ENCODE data around the gene GAREM1. TPM values are rescaled to one million over a fixed set of nuclear protein-coding genes. Genes with fewer than 3 reads are reported as not detected.

Gene GAREM1
- total and polyA plus RNA-seq, 4 donors: 1.5 to 7.5 (median 2.0) TPM

DNA sequence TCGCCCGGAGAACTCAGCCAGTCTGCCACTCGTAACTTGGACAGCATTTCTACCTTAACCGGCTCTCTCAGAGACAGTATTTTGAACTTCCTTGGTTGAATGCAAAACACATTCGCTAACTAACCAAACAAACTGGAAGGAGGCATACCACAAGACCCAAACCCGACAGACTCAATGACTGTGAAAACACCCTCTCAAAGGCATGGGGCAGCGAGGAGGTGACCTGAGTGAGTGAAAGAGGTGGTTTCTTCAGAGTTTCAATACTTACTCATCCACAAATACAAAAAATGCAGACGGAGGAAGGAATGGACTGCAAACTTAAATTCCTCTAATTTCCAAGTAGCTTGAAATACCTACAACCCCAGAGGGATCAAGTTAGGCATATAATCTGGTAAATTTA is 132.9 kb downstream of the GAREM1 start:
- Histone ChIP-seq H3K9ac (ENCODE audit: low read depth in 1 of 2, low read length in 2 of 2) (no peak overlapping the region), H3K4me1 (ENCODE audit: control insufficient read depth in 4 of 4, insufficient read depth in 4 of 4, low read length in 3 of 4) (peaks cover 0 to 8% (median 2%) of the 10 kb centered on the region in 4 donors), H3K9me3 (ENCODE audit: control insufficient read depth in 4 of 4, low read length in 3 of 4) (no peaks in the 10 kb centered on the region), H3K27ac (ENCODE audit: low read depth in 1 of 2, low read length in 2 of 2) (no peak overlapping the region), H3K27me3 (ENCODE audit: control insufficient read depth in 4 of 4, insufficient read depth in 4 of 4, low read length in 3 of 4) (no peaks in the 10 kb centered on the region), H3K36me3 (ENCODE audit: control insufficient read depth in 4 of 4, insufficient read depth in 3 of 4, low read depth in 1 of 4, low read length in 3 of 4) (no peaks in the 10 kb centered on the region), H3K4me3 (ENCODE audit: low read depth in 1 of 3, low read length in 3 of 3) (no peak overlapping the region)
- WGBS: 95% methylated on average over 8 of the region's 8 CpGs
- TF ChIP-seq SP1 (IDR thresholded peaks at IDR 0.05) (no peak), HNF4G (IDR thresholded peaks at IDR 0.05) (no peak), TAF1 (conservative IDR thresholded peaks at IDR 0.05) (no peak), RAD21 (IDR thresholded peaks at IDR 0.05) (no peak)
- TF ChIP-seq, protein P1, sequence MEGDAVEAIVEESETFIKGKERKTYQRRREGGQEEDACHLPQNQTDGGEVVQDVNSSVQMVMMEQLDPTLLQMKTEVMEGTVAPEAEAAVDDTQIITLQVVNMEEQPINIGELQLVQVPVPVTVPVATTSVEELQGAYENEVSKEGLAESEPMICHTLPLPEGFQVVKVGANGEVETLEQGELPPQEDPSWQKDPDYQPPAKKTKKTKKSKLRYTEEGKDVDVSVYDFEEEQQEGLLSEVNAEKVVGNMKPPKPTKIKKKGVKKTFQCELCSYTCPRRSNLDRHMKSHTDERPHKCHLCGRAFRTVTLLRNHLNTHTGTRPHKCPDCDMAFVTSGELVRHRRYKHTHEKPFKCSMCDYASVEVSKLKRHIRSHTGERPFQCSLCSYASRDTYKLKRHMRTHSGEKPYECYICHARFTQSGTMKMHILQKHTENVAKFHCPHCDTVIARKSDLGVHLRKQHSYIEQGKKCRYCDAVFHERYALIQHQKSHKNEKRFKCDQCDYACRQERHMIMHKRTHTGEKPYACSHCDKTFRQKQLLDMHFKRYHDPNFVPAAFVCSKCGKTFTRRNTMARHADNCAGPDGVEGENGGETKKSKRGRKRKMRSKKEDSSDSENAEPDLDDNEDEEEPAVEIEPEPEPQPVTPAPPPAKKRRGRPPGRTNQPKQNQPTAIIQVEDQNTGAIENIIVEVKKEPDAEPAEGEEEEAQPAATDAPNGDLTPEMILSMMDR (IDR thresholded peaks at IDR 0.05; ENCODE audit: low read depth, low read length, missing input control): no peak
- DNase-seq (ENCODE audit: low spot score): no peak

DNA sequence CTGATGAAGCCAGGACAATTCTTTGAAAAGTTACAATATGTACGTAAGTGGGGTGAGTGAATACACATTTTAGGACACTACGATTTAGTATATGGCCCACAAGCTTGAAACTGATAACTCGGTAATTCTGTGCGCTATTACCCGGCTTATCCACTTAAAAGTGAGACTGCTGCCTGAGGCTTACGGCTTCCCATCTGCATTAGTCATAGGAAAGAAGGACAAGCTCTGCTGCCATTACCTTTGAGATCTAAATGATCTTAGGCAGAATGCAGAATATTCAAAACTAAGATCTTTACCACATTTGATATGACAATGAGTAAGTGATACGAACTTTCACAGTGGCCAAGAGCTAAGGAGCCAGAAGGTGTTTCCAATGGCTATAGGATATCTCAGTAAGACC is 133.3 kb downstream of the GAREM1 start:
- Histone ChIP-seq H3K36me3 (ENCODE audit: control insufficient read depth in 4 of 4, insufficient read depth in 3 of 4, low read depth in 1 of 4, low read length in 3 of 4) (no peaks in the 10 kb centered on the region), H3K4me3 (ENCODE audit: low read depth in 1 of 3, low read length in 3 of 3) (no peak overlapping the region), H3K27ac (ENCODE audit: low read depth in 1 of 2, low read length in 2 of 2) (no peak overlapping the region), H3K9ac (ENCODE audit: low read depth in 1 of 2, low read length in 2 of 2) (no peak overlapping the region), H3K27me3 (ENCODE audit: control insufficient read depth in 4 of 4, insufficient read depth in 4 of 4, low read length in 3 of 4) (no peaks in the 10 kb centered on the region), H3K4me1 (ENCODE audit: control insufficient read depth in 4 of 4, insufficient read depth in 4 of 4, low read length in 3 of 4) (peaks cover 0 to 8% (median 2%) of the 10 kb centered on the region in 4 donors), H3K9me3 (ENCODE audit: control insufficient read depth in 4 of 4, low read length in 3 of 4) (no peaks in the 10 kb centered on the region)
- WGBS: 97% methylated on average over 7 of the region's 7 CpGs
- TF ChIP-seq TAF1 (conservative IDR thresholded peaks at IDR 0.05) (no peak), HNF4A (conservative IDR thresholded peaks at IDR 0.05) (no peak), FOXA2 (IDR thresholded peaks at IDR 0.05) (no peak), RAD21 (IDR thresholded peaks at IDR 0.05) (no peak), SP1 (IDR thresholded peaks at IDR 0.05) (no peak), JUND (IDR thresholded peaks at IDR 0.05) (no peak), GABPA (IDR thresholded peaks at IDR 0.05 in 1 of 2, conservative IDR thresholded peaks at IDR 0.05 in 1 of 2) (no peak)
- TF ChIP-seq, protein P2, sequence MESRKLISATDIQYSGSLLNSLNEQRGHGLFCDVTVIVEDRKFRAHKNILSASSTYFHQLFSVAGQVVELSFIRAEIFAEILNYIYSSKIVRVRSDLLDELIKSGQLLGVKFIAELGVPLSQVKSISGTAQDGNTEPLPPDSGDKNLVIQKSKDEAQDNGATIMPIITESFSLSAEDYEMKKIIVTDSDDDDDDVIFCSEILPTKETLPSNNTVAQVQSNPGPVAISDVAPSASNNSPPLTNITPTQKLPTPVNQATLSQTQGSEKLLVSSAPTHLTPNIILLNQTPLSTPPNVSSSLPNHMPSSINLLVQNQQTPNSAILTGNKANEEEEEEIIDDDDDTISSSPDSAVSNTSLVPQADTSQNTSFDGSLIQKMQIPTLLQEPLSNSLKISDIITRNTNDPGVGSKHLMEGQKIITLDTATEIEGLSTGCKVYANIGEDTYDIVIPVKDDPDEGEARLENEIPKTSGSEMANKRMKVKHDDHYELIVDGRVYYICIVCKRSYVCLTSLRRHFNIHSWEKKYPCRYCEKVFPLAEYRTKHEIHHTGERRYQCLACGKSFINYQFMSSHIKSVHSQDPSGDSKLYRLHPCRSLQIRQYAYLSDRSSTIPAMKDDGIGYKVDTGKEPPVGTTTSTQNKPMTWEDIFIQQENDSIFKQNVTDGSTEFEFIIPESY (IDR thresholded peaks at IDR 0.05): no peak
- TF ChIP-seq, protein P3, sequence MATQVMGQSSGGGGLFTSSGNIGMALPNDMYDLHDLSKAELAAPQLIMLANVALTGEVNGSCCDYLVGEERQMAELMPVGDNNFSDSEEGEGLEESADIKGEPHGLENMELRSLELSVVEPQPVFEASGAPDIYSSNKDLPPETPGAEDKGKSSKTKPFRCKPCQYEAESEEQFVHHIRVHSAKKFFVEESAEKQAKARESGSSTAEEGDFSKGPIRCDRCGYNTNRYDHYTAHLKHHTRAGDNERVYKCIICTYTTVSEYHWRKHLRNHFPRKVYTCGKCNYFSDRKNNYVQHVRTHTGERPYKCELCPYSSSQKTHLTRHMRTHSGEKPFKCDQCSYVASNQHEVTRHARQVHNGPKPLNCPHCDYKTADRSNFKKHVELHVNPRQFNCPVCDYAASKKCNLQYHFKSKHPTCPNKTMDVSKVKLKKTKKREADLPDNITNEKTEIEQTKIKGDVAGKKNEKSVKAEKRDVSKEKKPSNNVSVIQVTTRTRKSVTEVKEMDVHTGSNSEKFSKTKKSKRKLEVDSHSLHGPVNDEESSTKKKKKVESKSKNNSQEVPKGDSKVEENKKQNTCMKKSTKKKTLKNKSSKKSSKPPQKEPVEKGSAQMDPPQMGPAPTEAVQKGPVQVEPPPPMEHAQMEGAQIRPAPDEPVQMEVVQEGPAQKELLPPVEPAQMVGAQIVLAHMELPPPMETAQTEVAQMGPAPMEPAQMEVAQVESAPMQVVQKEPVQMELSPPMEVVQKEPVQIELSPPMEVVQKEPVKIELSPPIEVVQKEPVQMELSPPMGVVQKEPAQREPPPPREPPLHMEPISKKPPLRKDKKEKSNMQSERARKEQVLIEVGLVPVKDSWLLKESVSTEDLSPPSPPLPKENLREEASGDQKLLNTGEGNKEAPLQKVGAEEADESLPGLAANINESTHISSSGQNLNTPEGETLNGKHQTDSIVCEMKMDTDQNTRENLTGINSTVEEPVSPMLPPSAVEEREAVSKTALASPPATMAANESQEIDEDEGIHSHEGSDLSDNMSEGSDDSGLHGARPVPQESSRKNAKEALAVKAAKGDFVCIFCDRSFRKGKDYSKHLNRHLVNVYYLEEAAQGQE (IDR thresholded peaks at IDR 0.05): no peak
- DNase-seq (ENCODE audit: low spot score): no peak
